ENCODE data around the gene PRR30. TPM values are rescaled to one million over a fixed set of nuclear protein-coding genes. Genes with fewer than 3 reads are reported as not detected.
"Not testable (repeated sequence)": the region's sequence is repeated elsewhere in the genome, so short reads cannot be mapped to it uniquely, and the experiment has no call there.

The PRR30 gene
- total RNA-seq, 4 donors from 2014 or later, result not detected

DNA sequence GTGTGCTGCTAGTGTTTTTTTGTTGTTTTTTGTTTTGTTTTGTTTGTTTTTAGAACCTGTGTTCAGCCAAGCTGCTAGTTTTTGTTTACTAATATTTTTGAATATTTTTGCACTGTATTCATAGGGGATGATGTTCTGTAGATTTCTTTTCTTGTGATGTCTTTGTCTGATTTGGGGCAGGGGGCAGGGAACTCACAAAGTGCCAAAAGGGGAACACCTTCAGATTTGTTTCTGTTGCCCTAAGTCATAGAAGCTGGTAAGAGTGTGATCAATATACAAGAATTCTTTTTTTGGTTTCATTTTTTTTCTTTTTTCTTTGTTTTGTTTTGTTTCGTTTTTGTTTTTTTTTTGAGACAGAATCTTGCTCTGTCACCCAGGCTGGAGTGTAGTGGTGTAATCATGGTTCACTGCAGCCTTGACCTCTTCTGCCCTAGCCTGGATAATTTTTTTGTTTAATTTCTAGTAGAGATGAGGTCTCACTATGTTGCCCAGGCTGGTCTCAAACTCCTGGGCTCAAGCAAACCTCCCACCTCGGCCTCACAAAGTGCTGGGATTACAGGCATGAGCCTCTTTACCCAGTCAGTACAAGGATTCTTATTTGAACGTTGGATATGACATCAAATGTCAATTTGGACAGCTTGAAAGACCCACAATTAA, 40.3 kb upstream of the PRR30 start:
- Histone ChIP-seq H3K27ac (no peak overlapping the region), H3K9me3 (no peaks in the 10 kb centered on the region), H3K36me3 (no peaks in the 10 kb centered on the region), H3K27me3 (no peaks in the 10 kb centered on the region), H3K4me1 (peaks cover 9 to 11% of the 10 kb centered on the region in 2 donors), H3K4me3 (no peak overlapping the region)
- intact Hi-C loops (cut with DNase I; ENCODE audit: low total_unique reads), result no loop called here
- TF ChIP-seq, protein P1, sequence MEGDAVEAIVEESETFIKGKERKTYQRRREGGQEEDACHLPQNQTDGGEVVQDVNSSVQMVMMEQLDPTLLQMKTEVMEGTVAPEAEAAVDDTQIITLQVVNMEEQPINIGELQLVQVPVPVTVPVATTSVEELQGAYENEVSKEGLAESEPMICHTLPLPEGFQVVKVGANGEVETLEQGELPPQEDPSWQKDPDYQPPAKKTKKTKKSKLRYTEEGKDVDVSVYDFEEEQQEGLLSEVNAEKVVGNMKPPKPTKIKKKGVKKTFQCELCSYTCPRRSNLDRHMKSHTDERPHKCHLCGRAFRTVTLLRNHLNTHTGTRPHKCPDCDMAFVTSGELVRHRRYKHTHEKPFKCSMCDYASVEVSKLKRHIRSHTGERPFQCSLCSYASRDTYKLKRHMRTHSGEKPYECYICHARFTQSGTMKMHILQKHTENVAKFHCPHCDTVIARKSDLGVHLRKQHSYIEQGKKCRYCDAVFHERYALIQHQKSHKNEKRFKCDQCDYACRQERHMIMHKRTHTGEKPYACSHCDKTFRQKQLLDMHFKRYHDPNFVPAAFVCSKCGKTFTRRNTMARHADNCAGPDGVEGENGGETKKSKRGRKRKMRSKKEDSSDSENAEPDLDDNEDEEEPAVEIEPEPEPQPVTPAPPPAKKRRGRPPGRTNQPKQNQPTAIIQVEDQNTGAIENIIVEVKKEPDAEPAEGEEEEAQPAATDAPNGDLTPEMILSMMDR (IDR thresholded peaks at IDR 0.05 in 4 of 5, conservative IDR thresholded peaks at IDR 0.05 in 1 of 5), result no peak
- TF ChIP-seq POLR2A (IDR thresholded peaks at IDR 0.05), result no peak
- in situ Hi-C loops (cut with MboI; ENCODE audit: low sequenced_read_pairs in 4 of 4), result loop anchor here in 1 of 4 donors (25.0 kb wide), 1 partner anchor 217 kb away; the partner anchor contains the start of gene MAPRE3
- ATAC-seq (no peak), DNase-seq (no peak)

DNA sequence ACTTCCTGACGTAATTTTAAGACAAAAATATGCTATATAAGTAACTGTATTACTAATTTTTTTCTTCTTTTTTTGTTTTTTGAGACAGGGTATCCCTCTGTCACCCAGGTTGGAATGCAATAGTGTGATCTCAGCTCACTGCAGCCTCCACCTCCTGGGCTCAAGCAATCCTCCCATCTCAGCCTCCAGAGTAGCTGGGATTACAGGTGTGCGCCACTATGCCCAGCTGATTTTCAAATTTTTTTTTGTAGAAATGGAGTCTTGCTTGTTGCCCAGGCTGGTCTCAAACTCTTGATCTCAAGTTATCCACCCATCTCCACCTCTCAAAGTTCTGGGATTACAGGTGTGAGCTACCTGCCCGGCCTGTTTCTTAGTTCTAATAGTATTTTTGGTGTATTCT, 39.3 kb upstream of the PRR30 start:
- DNase-seq, result no peak
- Histone ChIP-seq H3K9me3 (no peaks in the 10 kb centered on the region), H3K27ac (no peak overlapping the region), H3K27me3 (no peaks in the 10 kb centered on the region), H3K36me3 (no peaks in the 10 kb centered on the region), H3K4me1 (peaks cover 0 to under 1% of the 10 kb centered on the region in 2 donors), H3K4me3 (no peak overlapping the region)
- intact Hi-C loops (cut with DNase I; ENCODE audit: low total_unique reads) (no loop called here), in situ Hi-C loops (cut with MboI; ENCODE audit: low sequenced_read_pairs in 4 of 4) (loop anchor here in 1 of 4 donors (25.0 kb wide), 1 partner anchor 216 kb away; the partner anchor contains the start of gene MAPRE3)
- TF ChIP-seq, protein P1 (IDR thresholded peaks at IDR 0.05 in 4 of 5, conservative IDR thresholded peaks at IDR 0.05 in 1 of 5), result no peak
- no peak for TF ChIP-seq POLR2A (IDR thresholded peaks at IDR 0.05)
- ATAC-seq, result no peak

DNA sequence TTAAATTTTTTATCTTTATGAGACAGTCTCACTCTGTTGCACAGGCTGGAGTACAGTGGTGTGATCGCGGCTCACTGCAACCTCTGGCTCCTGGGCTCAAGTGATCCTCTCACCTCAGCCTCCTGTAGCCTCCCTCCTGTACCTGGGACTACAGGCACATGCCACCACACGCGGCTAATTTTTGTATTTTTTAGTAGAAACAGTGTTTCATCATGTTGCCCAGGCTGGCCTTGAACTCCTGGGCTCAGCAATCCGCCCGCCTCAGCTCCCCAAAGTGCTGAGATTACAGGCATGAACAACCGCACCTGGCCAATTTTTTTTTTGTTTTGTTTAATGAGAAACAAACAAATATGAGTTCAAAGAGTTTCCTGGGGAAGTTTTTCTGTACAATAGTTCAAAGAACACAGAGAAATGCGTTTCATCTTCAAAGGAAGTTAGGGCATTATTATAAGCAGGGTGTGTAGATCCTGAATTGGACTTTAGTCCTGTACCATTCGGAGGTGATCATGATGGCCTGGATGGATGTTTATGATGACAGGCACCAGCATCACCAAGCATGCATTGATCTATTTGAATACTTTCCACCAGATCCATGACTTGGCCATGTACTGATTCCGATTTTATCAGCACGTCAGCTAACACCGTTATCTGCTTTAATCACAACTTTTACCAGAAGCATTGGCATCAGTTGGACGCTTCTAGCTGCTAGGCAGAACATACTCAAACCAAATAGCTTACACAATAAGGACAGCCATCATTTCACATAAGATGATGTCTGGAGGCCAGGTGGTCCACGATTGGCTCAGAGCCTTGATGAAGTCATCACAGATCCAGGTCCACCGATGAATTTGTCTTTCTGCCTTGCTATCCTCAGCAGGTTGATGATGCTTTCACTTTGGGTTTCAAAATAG, 38.5 kb upstream of the PRR30 start:
- Histone ChIP-seq H3K9me3 (no peaks in the 10 kb centered on the region), H3K4me3 (no peak overlapping the region), H3K36me3 (no peaks in the 10 kb centered on the region), H3K27ac (no peak overlapping the region), H3K27me3 (no peaks in the 10 kb centered on the region), H3K4me1 (no peaks in the 10 kb centered on the region)
- no peak for TF ChIP-seq POLR2A (IDR thresholded peaks at IDR 0.05)
- TF ChIP-seq, protein P1 (IDR thresholded peaks at IDR 0.05 in 4 of 5, conservative IDR thresholded peaks at IDR 0.05 in 1 of 5), result no peak
- DNase-seq, result no peak
- no peak for ATAC-seq
- intact Hi-C loops (cut with DNase I; ENCODE audit: low total_unique reads), result no loop called here
- in situ Hi-C loops (cut with MboI; ENCODE audit: low sequenced_read_pairs in 4 of 4), result loop anchor here in 1 of 4 donors (25.0 kb wide), 1 partner anchor 215 kb away; the partner anchor contains the start of gene MAPRE3

DNA sequence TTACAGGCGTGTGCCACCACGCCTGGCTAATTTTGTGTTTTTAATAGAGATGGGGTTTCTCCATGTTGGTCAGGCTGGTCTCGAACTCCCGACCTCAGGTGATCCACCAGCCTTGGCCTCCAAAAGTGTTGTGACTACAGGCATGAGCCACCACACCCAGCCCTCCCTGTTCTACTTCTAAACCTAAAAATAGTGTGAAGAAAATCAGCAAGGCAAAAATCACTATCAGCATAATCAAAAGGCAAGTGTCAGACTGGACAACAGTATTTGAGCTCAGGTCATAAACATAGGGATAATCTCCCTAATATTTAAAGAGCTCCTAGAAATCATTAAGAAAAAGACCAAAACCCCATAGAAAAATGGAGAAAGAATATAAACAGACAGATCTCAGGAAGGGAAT, 36.6 kb upstream of the PRR30 start:
- H3K4me1 ChIP-seq; intact Hi-C loops (cut with DNase I; ENCODE audit: low total_unique reads); H3K27ac ChIP-seq; ATAC-seq; H3K36me3 ChIP-seq; H3K9me3 ChIP-seq; H3K4me3 ChIP-seq; DNase-seq; H3K27me3 ChIP-seq: not testable (repeated sequence)
- in situ Hi-C loops (cut with MboI; ENCODE audit: low sequenced_read_pairs in 4 of 4), result loop anchor here in 1 of 4 donors (25.0 kb wide), 1 partner anchor 213 kb away; the partner anchor contains the start of gene MAPRE3

DNA sequence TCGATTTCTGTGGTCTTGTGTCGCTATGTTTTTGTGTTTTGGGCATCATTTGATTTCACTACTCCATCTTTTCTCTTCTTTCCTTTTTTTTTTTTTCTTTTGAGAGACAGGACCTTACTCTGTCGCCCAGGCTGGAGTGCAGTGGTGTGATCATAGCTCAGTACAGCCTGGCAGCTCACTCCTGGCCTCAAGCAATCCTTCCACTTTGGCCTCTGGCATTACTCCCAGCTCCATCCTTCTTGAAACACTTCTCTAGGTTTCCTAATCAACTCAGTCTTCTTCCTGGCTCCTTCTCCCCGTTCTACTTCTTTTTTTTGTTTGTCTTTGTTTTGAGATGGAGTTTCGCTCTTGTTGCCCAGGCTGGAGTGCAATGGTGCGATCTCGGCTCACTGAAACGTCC, 36.1 kb upstream of the PRR30 start:
- no peaks in the 10 kb centered on the region for H3K9me3 ChIP-seq
- H3K27ac ChIP-seq, result no peak overlapping the region
- no peaks in the 10 kb centered on the region for H3K36me3 ChIP-seq
- no peak for TF ChIP-seq POLR2A (IDR thresholded peaks at IDR 0.05)
- TF ChIP-seq, protein P1 (IDR thresholded peaks at IDR 0.05 in 4 of 5, conservative IDR thresholded peaks at IDR 0.05 in 1 of 5), result no peak
- no peak overlapping the region for H3K4me3 ChIP-seq
- intact Hi-C loops (cut with DNase I; ENCODE audit: low total_unique reads), result no loop called here
- in situ Hi-C loops (cut with MboI; ENCODE audit: low sequenced_read_pairs in 4 of 4), result loop anchor here in 1 of 4 donors (25.0 kb wide), 1 partner anchor 213 kb away; the partner anchor contains the start of gene MAPRE3
- no peak for ATAC-seq
- no peaks in the 10 kb centered on the region for H3K27me3 ChIP-seq
- DNase-seq, result no peak
- peaks cover under 1 to 5% of the 10 kb centered on the region in 2 donors for H3K4me1 ChIP-seq
